Measurements from ENCODE around the gene IQSEC1. TPM values are rescaled to one million over a fixed set of nuclear protein-coding genes. Genes with fewer than 3 reads are reported as not detected.
A peak's percentile ranks its signal among the peaks of the same experiment; 100 is the strongest.

IQSEC1 gene
- total RNA-seq, 4 donors from 2014 or later: 13.7 to 59.4 (median 35.5) TPM

- H3K9me3 ChIP-seq: no peaks in the 10 kb centered on the region
- TF ChIP-seq POLR2A (IDR thresholded peaks at IDR 0.05) (no peak), CTCF (IDR thresholded peaks at IDR 0.05) (no peak)
- no peak for DNase-seq
- peaks cover 0 to 44% (median 0%) of the 10 kb centered on the region in 3 donors for H3K36me3 ChIP-seq
- H3K4me3 ChIP-seq: no peak overlapping the region
- H3K27me3 ChIP-seq: no peaks in the 10 kb centered on the region
- H3K4me1 ChIP-seq: peaks cover 0 to 5% (median 0%) of the 10 kb centered on the region in 4 donors
- no peak overlapping the region for H3K27ac ChIP-seq
These were observed 146.6 kb downstream of the IQSEC1 start for GRCh38 chr3:12926660-12927059.

GRCh38 chr3:12925648-12926047, 147.6 kb downstream of the IQSEC1 start:
- Histone ChIP-seq H3K9me3 (no peaks in the 10 kb centered on the region), H3K4me3 (no peak overlapping the region), H3K27me3 (no peaks in the 10 kb centered on the region), H3K27ac (no peak overlapping the region), H3K36me3 (peaks cover 0 to 49% (median 0%) of the 10 kb centered on the region in 3 donors), H3K4me1 (peaks cover 0 to 5% (median 0%) of the 10 kb centered on the region in 4 donors)
- TF ChIP-seq POLR2A (IDR thresholded peaks at IDR 0.05) (no peak), CTCF (IDR thresholded peaks at IDR 0.05) (no peak)
- DNase-seq: no peak

GRCh38 chr3:12924437-12924836, 148.8 kb downstream of the IQSEC1 start:
- Histone ChIP-seq H3K4me1 (peaks cover 0 to 5% (median 0%) of the 10 kb centered on the region in 4 donors), H3K9me3 (no peaks in the 10 kb centered on the region), H3K4me3 (no peak overlapping the region), H3K27ac (no peak overlapping the region), H3K27me3 (no peaks in the 10 kb centered on the region), H3K36me3 (peaks cover 0 to 61% (median 0%) of the 10 kb centered on the region in 3 donors)
- TF ChIP-seq CTCF (IDR thresholded peaks at IDR 0.05) (no peak), POLR2A (IDR thresholded peaks at IDR 0.05) (no peak)
- peak in 2 of 3 donors; percentile 65 to 75 for DNase-seq

GRCh38 chr3:12922881-12923431, 150.3 kb downstream of the IQSEC1 start:
- H3K27me3 ChIP-seq: no peaks in the 10 kb centered on the region
- TF ChIP-seq POLR2A (IDR thresholded peaks at IDR 0.05): no peak
- no peak for TF ChIP-seq CTCF (IDR thresholded peaks at IDR 0.05)
- no peak overlapping the region for H3K4me3 ChIP-seq
- peaks cover 0 to 63% (median 0%) of the 10 kb centered on the region in 3 donors for H3K36me3 ChIP-seq
- H3K27ac ChIP-seq: no peak overlapping the region
- no peak for DNase-seq
- H3K9me3 ChIP-seq: no peaks in the 10 kb centered on the region
- peaks cover 0 to 5% (median 0%) of the 10 kb centered on the region in 4 donors for H3K4me1 ChIP-seq

- H3K4me3 ChIP-seq: no peak overlapping the region
- H3K9me3 ChIP-seq: no peaks in the 10 kb centered on the region
- no peak for TF ChIP-seq POLR2A (IDR thresholded peaks at IDR 0.05)
- no peak for TF ChIP-seq CTCF (IDR thresholded peaks at IDR 0.05)
- no peaks in the 10 kb centered on the region for H3K27me3 ChIP-seq
- H3K36me3 ChIP-seq: peaks cover 0 to 63% (median 0%) of the 10 kb centered on the region in 3 donors
- peaks cover 0 to 5% (median 0%) of the 10 kb centered on the region in 4 donors for H3K4me1 ChIP-seq
- H3K27ac ChIP-seq: no peak overlapping the region
- no peak for DNase-seq
These were observed 150.9 kb downstream of the IQSEC1 start for GRCh38 chr3:12922306-12922705.

All from Peyer's patch (tissue), 4 donors.